Right lobe of liver (tissue), 4 donors: ENCODE data around the gene THADA.

Experiments used
- POLR2A ChIP-seq: fragments of 450-650 bp; IDR thresholded peaks from one replicate; pipeline ENCODE4 v1.6.1; 2017; ENCODE audit warnings: antibody characterized with exemption, mild to moderate bottlenecking
- TF ChIP-seq, protein P1 (sequence below), 4 donors: fragments of 200-600 bp in 3 of 4; fragments of 450-650 bp in 1 of 4; IDR thresholded peaks; one replicate each; pipeline versions ENCODE4 v1.5.1 to v1.8.0; 2016 to 2022; ENCODE audit warnings: antibody characterized with exemption in 4 of 4, mild to moderate bottlenecking in 2 of 4
- donor health status: DM: no; HTN: no; CAD: no.
- donor health status: DM: no; HTN: no; CAD: no.
- donor health status: DM: no; HTN: yes; CAD: no.

DNA sequence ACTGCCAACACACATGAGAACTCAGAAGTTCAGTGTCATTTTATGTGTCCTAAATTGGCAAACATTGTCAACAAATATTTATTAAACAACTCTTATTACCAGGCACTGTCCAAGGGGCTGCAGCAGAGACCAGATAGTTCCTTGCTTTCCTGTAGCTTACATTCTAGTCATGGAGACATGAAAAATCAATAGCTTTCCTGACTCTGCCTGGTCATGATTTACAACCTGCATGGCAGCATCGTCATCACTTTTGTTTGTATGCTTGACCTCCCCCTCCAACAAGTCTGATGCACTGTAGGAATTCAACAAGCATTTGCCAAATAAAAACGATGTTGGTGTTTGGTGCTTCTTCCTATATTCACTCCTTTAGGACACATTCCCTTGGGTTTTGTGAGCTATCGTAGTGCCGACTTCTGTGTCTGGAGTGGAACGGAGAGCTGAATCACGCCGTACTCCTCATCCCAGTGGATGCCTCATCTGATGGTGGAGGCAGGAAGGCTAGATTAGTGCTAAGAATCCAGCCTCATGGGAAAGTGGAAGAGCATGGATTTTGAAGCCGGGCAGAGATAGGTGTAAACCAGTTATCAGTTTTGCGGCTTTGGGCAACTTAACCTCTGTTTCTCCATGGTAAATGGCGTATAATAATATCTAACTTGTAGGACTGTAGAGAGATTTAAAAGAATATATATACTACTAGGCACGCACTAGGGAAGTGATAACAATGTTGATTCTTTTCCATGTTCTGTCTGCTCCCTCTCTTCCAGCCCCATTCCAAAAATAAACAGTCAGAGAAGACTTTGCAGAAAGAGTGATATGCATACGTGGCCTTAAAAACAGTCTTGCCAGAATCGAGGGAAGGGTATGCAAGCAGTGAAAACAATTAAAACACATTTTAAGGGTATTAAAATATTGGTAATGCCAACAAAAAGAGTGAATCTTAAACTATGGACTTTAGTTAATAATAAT lies 249.0 kb downstream of the THADA start:
- TF ChIP-seq, protein P1, sequence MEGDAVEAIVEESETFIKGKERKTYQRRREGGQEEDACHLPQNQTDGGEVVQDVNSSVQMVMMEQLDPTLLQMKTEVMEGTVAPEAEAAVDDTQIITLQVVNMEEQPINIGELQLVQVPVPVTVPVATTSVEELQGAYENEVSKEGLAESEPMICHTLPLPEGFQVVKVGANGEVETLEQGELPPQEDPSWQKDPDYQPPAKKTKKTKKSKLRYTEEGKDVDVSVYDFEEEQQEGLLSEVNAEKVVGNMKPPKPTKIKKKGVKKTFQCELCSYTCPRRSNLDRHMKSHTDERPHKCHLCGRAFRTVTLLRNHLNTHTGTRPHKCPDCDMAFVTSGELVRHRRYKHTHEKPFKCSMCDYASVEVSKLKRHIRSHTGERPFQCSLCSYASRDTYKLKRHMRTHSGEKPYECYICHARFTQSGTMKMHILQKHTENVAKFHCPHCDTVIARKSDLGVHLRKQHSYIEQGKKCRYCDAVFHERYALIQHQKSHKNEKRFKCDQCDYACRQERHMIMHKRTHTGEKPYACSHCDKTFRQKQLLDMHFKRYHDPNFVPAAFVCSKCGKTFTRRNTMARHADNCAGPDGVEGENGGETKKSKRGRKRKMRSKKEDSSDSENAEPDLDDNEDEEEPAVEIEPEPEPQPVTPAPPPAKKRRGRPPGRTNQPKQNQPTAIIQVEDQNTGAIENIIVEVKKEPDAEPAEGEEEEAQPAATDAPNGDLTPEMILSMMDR (IDR thresholded peaks at IDR 0.05) = no peak
- TF ChIP-seq POLR2A = no peak
